GM18511 (cell line): Measurements from ENCODE around the gene ANO2.

Source experiments
- ATAC-seq: cut with Tn5 transposase; IDR thresholded peaks from one replicate; pipeline ENCODE4 v1.9.1; 2021; ENCODE audit warnings: mild to moderate bottlenecking, moderate library complexity; ENCODE audit not compliant: unreplicated experiment

ANO2 gene

DNA sequence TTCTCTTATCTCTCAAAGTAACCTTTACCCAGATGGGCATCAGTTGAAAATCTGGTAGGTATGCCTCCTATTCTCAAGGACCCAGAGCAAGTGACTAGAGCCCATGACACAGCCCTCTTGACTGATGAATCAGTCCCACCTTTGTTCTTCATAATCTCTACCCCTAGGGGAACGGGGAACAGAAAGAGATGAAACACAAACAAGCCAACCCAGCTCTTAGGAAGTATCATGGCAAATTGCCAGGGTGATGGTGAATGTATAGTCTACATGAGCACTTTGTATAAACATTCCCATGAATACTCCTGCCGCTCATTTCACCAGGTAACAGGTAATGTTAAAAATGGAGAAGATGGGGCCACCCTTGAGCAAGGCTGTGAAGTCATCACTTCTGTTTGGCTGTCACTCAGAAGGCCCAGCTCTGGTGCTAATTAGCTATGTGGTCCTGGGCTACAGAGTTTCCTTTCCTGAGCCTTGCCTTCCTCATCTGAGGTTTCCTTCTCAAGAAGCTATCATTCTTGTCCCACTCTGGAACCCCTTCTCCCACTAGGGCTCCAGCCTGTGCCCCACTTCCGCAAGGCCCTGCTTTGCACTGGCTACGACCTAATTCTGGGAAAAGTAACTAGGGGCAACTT, 161.7 kb downstream of the ANO2 start:
- no peak for ATAC-seq

DNA sequence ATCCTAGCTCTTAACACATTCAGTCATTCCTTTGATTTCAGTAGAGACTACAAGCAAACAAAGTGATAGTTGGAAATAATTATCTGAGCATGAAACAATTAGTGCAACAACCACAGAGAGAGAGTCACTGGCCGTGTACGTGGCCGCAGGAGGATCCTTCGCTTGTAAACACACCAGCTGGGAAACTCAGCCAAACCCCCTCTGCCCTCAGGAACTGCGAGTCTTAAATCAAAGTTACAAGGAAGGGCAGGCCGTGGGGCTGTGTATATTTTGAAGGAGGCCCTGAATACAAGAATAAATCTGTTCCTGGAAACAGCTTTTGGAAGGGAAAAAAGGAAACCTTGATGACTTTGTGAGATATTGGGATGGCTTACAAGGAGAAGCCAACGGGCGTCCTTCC, 164.5 kb downstream of the ANO2 start:
- no peak for ATAC-seq

DNA sequence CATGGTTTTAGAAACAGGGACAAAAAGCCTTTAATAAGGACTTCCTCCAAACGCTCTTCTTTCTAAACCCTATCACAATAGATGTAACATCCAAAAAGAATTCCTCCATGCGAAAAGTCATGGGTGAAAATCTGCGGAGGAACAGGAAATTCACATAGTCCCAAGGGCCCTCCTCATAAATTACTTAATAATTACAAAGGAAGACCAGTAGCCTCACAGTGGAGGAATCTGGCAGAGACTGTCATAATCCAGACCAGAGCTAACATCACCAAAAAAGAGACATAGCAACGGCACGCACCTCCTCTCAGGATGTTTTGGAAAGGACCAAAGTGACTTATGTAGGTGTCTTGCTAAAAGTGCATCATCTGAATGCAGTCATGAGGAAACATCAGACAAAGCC, 165.7 kb downstream of the ANO2 start:
- ATAC-seq, result no peak

DNA sequence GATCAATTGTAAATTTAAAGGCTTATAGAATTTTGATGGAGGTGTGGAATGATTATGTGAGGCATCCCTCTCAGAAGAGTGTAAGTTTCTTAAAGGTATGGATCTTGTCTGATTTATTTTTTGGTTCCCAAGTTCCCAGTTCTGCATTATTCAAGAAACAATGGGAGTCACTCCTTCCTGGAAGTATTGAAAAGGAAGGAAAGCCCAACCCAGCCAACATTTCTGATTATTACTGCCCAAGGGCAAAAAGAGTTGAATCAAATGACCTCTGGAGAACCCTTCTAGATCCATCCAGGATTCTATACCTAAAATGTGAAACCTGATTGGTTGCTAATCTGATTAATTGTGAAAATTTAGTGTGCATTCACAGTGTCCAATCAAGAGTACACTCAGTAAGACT, 166.2 kb downstream of the ANO2 start:
- no peak for ATAC-seq

DNA sequence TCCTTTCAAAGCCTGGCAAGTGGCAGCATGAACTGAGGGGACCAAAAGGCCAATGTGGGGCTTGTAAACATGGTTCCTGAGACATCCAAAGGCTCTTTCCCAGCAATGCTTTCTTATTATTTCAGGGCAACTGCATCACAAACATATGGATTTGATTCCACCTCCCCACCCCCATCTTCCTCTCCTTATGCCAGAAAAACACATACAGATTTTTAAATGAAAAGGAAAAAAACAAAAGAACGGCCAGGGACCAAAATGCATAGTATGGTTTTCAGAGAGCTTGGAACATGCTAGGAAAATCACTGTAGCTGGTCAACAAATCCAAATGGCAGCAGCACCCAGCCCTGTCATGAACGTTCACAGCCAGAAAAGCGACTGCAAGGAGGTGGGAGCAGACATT, 167.6 kb downstream of the ANO2 start:
- no peak for ATAC-seq

DNA sequence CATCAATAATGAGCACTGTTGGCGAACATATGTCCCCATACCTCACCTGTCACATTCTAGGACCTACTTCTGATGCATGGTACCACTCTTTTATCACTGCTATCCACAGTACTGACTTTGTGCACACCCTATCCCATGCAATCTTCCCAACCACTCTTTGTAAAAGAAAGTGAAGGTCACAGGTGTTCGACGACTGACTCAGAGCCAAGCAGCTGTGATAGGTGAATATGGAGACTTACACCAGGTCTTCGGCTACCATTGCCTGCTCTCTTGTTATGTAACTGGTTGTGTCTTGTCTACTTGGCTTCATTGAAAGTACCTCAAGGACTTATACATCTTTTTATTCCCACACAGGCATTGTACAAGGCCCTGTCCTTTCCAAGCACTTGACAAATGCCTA, 169.0 kb downstream of the ANO2 start:
- no peak for ATAC-seq

DNA sequence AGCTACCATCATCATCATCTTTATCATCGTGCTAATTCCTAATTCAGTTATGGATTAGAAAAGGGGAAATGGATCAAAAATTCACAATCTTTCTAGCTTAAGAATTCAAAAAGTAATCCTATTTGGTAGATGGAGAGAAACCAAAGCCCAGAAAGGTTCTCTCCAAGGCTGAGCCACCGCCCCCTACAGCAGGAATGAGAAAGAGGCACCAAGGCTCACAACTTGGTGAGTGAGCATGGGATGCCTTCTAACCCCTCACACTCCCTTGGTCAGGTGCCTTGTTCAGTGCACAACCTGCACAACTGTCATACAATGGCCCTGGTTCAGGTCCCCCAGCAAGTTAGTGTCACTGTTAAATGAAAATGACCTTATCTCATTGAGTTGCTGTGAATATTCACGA, 171.5 kb downstream of the ANO2 start:
- ATAC-seq, result no peak

DNA sequence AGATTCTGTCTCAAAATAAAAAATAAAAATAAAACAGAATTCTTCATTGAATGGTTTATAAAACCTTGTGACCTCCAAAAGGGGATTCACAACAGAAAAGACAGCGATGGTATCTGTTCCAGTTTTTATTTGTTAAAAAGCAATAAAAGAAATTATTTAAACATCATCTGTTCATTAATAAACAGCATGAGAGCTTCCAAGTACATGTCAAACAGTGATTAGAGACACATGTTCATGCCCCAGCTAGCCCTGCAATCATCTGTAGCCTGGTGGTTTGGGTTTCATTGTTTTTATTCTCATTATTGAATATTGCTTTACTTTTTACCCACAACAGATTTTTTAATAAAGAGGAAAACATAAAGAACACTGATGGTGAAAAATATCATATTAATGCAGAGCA, 173.3 kb downstream of the ANO2 start:
- ATAC-seq, result no peak

DNA sequence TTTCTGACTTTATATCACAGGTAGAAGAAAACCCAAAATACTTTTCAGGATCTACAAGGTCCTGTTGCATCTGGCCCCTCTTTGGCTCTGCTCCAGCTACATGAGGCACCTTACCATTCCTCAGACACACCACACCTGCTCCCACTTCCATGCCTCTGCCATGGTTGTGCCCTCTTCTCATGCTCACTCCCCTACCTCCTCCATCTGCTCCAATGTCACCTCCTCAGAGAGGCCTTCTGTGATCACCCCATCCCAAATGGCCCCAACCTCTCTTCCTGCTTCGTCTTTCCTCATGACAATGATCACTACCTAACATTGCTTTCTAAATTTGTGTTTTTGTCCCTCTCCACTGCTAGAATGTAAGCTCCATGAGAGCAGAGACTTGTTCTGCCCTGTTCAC, 174.3 kb downstream of the ANO2 start:
- no peak for ATAC-seq

DNA sequence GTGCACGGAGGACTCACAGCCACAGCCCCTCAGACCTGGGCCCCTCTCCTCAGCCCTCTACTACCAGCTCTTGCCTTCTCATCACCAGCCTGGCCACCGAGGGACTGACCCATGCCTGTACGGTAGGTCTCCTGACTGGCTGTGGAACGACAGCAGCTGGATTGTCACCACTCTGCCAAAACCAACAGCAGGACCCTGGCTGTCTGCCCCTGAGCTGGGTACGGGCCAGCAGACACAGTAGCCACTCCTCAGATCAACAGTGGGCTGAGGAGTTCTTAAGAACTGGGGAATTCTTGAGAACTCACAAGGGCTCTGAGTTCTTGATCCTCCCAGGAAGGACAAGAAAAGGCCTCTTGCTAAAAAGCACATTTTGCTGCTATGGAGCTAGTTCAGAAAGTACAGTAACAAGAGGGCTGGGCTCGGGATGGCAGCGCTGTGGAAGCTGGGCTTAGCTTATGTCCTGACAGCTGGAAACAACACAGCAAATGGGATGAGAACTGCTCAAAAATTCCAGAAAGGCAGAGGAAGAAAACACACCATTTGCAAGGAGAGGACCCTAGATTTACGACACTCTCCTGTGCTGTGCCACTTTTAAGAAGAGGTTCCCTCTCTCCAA, 176.4 kb downstream of the ANO2 start:
- ATAC-seq, result no peak

DNA sequence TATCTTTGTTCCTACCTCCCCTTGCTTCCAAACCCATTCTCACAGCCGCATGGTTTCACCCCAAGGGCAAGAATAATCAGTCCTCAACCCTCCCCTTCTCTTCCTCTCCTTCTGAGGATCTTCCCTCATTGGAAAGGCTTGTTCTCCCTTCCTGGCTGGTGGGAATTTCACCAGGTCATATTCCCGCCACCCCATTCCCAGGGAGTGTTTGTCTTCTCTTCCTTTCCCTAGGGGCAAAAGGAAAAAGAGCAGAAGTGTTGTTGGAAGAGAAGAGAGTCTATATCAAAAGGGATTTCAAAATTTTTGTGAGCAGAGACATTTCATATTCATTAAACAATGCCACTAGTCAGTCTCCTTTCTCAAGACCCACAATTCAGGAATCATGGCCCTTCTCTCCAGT, 176.9 kb downstream of the ANO2 start:
- no peak for ATAC-seq

DNA sequence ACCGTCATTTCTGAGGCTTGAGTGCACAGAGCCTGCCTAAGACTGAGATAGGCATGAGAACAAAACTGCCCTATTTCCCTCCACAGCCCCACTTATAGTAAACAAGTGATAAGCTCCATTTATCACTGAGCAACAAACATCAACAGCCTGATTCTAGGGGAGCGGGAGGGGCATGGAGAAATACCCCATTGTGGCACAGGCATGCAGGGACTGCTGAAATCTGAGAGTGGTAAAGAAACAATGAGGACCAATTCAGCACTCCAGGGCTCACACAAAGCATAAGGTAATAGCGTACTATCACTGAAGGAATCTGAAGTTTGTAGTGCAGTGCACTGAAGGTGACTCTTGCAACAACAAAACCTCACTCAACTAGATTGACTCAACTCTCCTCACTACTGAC, 186.7 kb downstream of the ANO2 start:
- no peak for ATAC-seq

DNA sequence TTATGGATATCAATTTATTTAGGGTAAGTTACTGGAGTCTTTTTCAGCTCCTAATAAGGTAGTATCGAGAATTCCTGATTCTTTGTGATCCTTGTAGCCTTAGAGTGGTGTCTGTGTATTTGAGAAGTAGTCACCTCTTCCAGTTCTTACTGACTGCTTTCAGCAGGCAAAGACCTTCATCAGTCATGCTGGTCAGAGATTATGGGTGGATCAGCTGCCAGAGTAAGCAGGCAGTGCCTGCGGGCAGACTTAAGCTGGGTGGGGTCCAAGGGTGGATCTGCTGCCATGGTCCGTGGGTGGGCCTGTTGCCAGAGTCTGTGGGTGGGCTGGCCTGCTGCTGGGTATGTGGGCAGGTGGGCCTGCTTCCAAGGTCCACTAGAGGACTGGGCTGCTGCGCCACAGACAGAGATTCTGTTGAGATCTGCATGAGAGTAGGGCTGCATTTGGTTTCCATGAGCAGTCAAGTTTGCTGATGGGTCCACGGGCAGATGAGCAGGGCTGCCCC, 188.7 kb downstream of the ANO2 start:
- ATAC-seq, result no peak

DNA sequence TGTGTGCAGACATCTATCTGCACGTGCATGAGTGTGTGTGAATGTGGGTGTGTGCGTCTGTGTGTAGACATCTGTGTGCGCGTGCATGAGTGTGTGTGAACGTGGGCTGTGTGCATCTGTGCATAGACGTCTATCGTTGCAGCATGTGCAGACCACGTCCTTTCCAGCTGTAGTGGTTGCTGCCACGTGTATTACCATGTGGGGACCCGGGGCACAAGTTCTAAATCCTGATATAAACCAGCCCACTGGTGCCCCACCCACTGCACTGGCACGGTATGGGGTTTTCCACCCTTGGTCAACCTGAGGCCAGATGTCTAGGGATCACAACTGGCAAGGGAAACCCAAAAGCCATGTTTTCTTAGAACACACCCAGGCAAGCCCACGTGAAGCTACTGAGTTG, 197.0 kb downstream of the ANO2 start:
- no peak for ATAC-seq

DNA sequence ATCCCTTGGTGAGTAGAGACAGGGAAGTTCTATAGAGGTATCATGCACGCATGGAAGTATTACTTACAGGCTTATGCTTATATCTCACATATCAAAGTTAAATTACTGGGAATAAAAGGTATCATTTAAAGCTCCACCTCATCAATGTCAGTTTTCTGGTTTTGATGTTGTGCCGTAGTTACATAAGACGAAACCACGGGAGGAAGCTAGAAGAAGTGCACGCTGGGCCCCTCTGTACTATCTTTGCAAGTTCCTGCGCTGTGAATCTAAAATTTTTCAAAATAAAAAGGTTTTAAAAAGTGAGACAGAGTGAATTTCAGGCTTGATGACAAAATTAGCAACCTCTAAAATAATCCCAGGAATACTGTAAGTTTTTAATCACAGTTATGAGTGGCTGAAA, 198.1 kb downstream of the ANO2 start:
- no peak for ATAC-seq

DNA sequence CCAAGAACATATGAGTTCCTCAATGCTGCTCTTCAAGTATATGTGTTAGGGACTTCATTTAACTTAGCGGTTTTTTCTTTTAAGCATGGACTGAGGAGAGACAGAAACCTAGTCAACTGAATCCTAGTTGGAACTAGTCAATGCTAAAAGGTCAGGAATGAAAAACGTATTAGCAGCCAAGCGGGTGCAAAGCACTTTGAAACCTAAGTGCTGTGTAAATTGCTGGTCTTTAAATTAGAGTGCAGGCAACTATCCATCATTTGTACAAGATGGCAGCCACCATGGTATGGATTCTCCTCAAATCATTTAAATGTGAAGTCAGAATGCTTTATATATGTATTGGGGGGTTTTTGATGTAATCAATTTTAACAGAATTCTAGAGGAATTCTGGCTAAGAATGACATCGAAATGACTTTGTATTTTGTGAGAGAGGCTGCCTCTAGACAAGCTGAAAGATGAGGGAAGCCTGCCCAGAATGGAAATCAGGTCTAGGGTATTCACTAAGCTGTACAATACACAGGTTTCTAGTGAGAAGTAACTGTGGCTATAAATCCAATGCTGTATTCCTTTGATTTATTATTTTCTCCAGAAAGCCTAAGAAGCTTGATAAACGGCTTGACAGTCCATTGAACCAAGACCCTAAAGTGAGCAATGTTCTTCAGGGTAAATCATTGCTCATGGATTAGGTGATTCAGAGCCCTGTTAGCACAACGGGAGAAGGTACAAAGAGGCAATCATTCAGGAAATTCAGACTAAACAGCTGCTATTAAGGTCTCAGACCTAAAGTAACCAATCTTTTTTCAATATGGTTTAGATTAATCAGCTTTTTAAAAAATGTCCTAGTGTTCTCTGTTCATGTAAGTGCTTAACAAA, 198.8 kb downstream of the ANO2 start:
- no peak for ATAC-seq

DNA sequence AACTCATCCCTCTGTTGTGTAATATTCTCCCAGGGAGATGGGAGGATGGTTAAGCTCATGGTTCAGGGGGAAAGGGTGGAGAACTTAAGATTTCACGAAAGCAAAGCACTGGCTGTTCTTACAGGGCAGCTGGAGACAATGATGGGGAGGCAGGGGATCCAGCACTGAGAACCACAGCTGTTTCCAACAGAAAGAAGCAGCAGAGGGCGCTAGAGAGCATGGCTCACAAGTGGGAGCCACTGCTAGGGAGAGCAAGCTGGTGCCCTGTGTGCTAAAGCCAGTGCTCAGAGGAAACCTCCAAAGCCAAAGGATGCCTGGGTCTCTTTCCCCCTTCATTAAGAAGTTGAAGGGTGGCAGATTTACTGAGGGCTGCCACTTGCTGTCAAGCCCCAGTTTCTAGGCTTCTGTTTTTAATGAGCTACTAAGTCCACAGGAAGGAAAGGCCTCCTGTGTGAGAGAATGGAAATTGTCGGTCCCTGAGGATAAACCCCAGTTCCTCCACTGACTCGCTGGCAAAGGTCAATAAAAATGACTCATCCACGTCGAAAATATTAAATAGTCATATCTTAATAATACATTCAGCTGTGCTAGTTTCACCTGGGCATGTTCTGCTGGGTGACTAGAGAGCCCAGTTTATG, 199.7 kb downstream of the ANO2 start:
- ATAC-seq, result no peak

DNA sequence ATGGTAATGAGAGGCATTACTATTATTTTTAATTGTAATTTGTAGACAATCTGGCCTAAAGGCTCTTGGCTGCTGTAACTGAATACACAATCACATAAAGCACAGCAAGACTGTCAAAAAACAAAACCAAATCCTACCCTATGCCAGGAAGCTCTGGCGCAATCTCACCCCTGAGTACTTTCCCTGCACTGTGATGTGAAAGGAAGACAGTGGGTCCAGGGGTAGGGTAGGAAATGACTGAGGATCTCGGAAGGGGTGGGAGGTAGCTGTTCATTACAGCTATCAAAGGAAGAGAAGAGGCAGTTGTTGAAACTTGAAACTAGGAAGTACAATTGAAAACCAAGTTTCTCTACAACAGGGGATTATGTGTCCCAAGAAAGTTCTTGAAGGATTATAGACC, 202.8 kb downstream of the ANO2 start:
- no peak for ATAC-seq

DNA sequence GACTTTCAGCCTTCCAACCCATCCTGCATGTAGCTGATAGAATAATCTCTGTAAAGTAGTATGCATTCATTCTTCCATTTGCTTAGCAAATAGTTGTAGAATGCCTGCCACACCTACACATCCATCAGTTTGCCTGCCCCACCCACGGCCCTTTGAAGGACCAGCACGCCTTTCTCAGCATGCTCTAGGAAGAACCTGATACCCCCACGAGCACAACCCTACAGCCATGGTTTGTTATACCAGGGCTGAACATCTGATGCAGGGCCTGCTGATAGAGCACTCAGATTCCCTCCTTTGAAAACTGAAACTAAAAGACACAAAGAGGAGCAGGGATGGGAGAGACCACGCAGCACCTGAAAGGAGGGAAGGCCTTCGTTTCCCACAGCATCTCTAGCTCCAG, 205.1 kb downstream of the ANO2 start:
- no peak for ATAC-seq

DNA sequence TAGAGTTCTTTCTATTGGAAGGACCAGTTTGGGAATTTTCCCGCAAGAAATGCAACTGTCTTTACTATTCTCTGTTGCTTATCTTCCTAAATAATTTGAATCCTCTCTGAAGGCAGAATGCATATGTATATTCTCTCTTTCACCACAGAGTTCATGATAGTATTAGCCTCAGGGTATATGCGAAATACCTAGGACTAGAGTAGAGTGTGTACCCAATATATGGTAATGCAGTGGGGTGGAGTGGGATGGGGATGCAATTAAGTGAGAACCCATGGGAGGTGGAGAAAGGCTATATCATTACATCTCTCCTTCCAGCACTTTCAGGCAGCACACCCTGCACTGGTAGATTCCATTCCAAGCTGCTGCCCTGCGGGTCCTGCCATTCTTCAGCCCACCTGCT, 207.3 kb downstream of the ANO2 start:
- no peak for ATAC-seq

DNA sequence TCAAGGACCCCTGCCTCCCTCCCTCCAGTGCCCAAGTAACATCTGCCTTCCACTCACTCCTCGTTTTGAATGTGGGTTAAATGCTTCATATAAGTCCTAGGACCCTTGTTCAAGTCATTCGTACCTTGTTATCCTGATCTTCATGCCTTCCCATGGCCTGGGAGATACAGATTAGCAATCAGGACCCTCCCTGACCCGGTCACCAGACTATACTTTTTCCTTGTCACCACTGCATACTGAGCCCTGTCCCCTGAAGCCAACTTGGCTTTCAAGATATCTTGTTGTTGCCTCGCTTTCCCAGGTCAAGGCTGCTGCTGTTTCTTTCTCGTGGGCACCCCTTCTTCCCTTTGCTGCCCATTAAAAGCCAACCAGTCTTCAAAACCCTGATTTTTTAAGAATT, 208.5 kb downstream of the ANO2 start:
- no peak for ATAC-seq

DNA sequence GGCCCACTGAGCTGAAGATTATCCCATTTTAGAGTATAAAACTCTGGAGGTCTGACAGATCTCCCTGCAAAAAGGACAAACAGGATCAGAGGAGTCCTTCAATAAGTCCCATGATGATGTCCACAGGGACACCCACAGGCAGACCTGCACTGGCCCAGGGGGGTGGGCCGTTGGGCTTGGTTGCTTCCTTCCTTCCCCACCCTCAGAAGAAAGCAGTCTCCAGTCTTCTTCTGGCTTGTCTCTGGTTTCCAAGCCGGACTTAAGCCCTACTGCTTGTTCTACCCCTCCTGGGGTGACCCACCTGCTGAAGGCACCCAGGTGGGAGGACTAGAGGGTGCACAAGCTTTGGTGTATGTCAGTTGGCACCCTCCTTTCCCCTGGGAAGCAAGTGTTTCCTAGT, 209.0 kb downstream of the ANO2 start:
- no peak for ATAC-seq
